GM12878 (cell line): Measurements from ENCODE around the gene MEGF11. TPM values are rescaled to one million over a fixed set of nuclear protein-coding genes. Genes with fewer than 3 reads are reported as not detected.

Source experiments
- ATAC-seq: fragments of 200-7000 bp; cut with Tn5 transposase; 3 replicates; pipeline ENCODE4 v1.9.1; 2020; ENCODE audit warnings: mild to moderate bottlenecking, moderate library complexity
- BruUV-seq: library from RNA; stranded (reverse); fragments of 400-500 nt; replicated peaks from 2 replicates; lab custom pipeline; 2021; lab: Mats Ljungman, UMichigan
- CTCF ChIA-PET: fragments of 300-600 bp; sonication (Branson Sonifier 250); formaldehyde crosslinking; extraction: SDS; loops from one replicate; lab custom pipeline; 2021; ENCODE audit warnings: inconsistent platforms; lab: Yijun Ruan, JAX
- POLR2A ChIA-PET: fragments of 350-600 bp; formaldehyde crosslinking; extraction: SDS; loops from one replicate; lab custom pipeline; 2021; ENCODE audit warnings: inconsistent platforms; lab: Charles Lee
- RAD21 ChIA-PET: fragments of 300-600 bp; sonication (Branson Sonifier 250); formaldehyde crosslinking; loops from one replicate; lab custom pipeline; 2023; ENCODE audit warnings: antibody characterized with exemption; ENCODE audit not compliant: unreplicated experiment; lab: Charles Lee
- SMC1A ChIA-PET: fragments of 300-600 bp; sonication (Branson Sonifier 250); formaldehyde crosslinking; loops from one replicate; lab custom pipeline; 2023; ENCODE audit not compliant: unreplicated experiment, uncharacterized antibody; lab: Charles Lee
- DNase-seq: peaks from one replicate; pipeline ENCODE4 v3.0.0-alpha.2; 2011; ENCODE audit warnings: low read depth, low spot score
- FAIRE-seq: peaks from 3 replicates; lab custom pipeline; 2011; peaks lifted over from hg19 to GRCh38; lab: Jason Lieb, UNC
- H2AFZ ChIP-seq: 2 replicates; pipeline ENCODE4 v1.6.0; 2011; ENCODE audit warnings: low read depth, low read length, control low read depth; ENCODE audit not compliant: control insufficient read depth
- H3K27ac ChIP-seq: 2 replicates; pipeline ENCODE4 v1.5.1; 2011; ENCODE audit warnings: control low read depth; ENCODE audit not compliant: control insufficient read depth, insufficient read depth
- H3K27me3 ChIP-seq, 2 experiments: replicated peaks in 1 of 2; 2 replicates each; pipeline versions ENCODE4 v1.6.0 to v1.6.1; 2011; ENCODE audit warnings: low read length in 1 of 2; ENCODE audit not compliant: control insufficient read depth in 2 of 2, insufficient read depth in 2 of 2
- H3K36me3 ChIP-seq, 2 experiments: 2 replicates each; pipeline ENCODE4 v1.5.1; 2011; ENCODE audit warnings: low read length in 1 of 2; ENCODE audit not compliant: control insufficient read depth in 2 of 2, insufficient read depth in 2 of 2
- H3K4me1 ChIP-seq: 2 replicates; pipeline ENCODE4 v1.6.1; 2011; ENCODE audit warnings: mild to moderate bottlenecking, low read length, moderate library complexity, mixed read lengths; ENCODE audit not compliant: control insufficient read depth, insufficient read depth
- H3K4me2 ChIP-seq: 2 replicates; pipeline ENCODE4 v1.6.0; 2011; ENCODE audit warnings: control low read depth; ENCODE audit not compliant: control insufficient read depth, insufficient read depth
- H3K4me3 ChIP-seq: fragments of 200-600 bp; sonication (generic); 2 replicates; pipeline ENCODE4 v1.5.1; 2016
- H3K79me2 ChIP-seq: 2 replicates; pipeline ENCODE4 v1.6.0; 2011; ENCODE audit warnings: low read length; ENCODE audit not compliant: control insufficient read depth, insufficient read depth
- H3K9ac ChIP-seq: 2 replicates; pipeline ENCODE4 v1.8.0; 2011; ENCODE audit warnings: low read length, control low read depth, mixed read lengths; ENCODE audit not compliant: control insufficient read depth, insufficient read depth
- H3K9me3 ChIP-seq: replicated peaks from 3 replicates; pipeline ENCODE4 v1.5.1; 2011; ENCODE audit warnings: mild to moderate bottlenecking, low read length; ENCODE audit not compliant: control insufficient read depth, insufficient read depth
- H4K20me1 ChIP-seq: 2 replicates; pipeline ENCODE4 v1.6.0; 2011; ENCODE audit not compliant: control insufficient read depth, insufficient read depth
- CEBPZ ChIP-seq: fragments of 150-350 bp; IDR thresholded peaks from 2 replicates; pipeline ENCODE4 v1.6.1; 2016; ENCODE audit warnings: low read depth, low read length
- CHD1 ChIP-seq: IDR thresholded peaks from 2 replicates; pipeline ENCODE4 v1.6.1; 2012; ENCODE audit warnings: low read depth, low read length, improper control_type of control experiment
- CREM ChIP-seq: IDR thresholded peaks from 2 replicates; pipeline ENCODE4 v1.6.1; 2014; ENCODE audit warnings: antibody characterized with exemption, low read depth
- GABPA ChIP-seq: IDR thresholded peaks from 2 replicates; pipeline ENCODE4 v1.6.1; 2014; ENCODE audit warnings: antibody characterized with exemption, low read depth, mild to moderate bottlenecking, inconsistent platforms
- HSF1 ChIP-seq: fragments of 150-350 bp; IDR thresholded peaks from 2 replicates; pipeline ENCODE4 v1.6.1; 2014; ENCODE audit warnings: mild to moderate bottlenecking, low read depth, low read length
- MEF2B ChIP-seq: fragments of 450-650 bp; IDR thresholded peaks from 2 replicates; pipeline ENCODE4 v1.6.1; 2018; ENCODE audit warnings: mild to moderate bottlenecking, moderate library complexity; ENCODE audit not compliant: partially characterized antibody, poor library complexity, severe bottlenecking
- MTA3 ChIP-seq: IDR thresholded peaks from 2 replicates; pipeline ENCODE4 v1.6.1; 2012; ENCODE audit warnings: low read length, inconsistent platforms, borderline replicate concordance
- NR2C2 ChIP-seq: IDR thresholded peaks from 2 replicates; pipeline ENCODE4 v1.6.1; 2011; ENCODE audit warnings: borderline replicate concordance, low read depth; ENCODE audit not compliant: control insufficient read depth, insufficient read length
- PML ChIP-seq: IDR thresholded peaks from 2 replicates; pipeline ENCODE4 v1.6.1; 2012; ENCODE audit warnings: low read length, inconsistent platforms
- POLR2A ChIP-seq: IDR thresholded peaks from 2 replicates; pipeline ENCODE4 v1.6.1; 2011; ENCODE audit warnings: low read depth, mild to moderate bottlenecking, low read length
- POLR2AphosphoS5 ChIP-seq: IDR thresholded peaks from 2 replicates; pipeline ENCODE4 v1.6.1; 2011; ENCODE audit warnings: mild to moderate bottlenecking, low read length, inconsistent platforms
- RAD51 ChIP-seq: fragments of 450-650 bp; IDR thresholded peaks from 2 replicates; pipeline ENCODE4 v1.6.1; 2016; ENCODE audit warnings: moderate library complexity, mild to moderate bottlenecking, inconsistent platforms
- RELB ChIP-seq: fragments of 450-650 bp; IDR thresholded peaks from 2 replicates; pipeline ENCODE4 v1.6.1; 2017; ENCODE audit warnings: low read depth, mild to moderate bottlenecking, moderate library complexity
- SREBF1 ChIP-seq: IDR thresholded peaks from 2 replicates; pipeline ENCODE4 v1.6.1; 2012; ENCODE audit warnings: mild to moderate bottlenecking, low read length
- ZNF217 ChIP-seq: fragments of 450-650 bp; IDR thresholded peaks from 2 replicates; pipeline ENCODE4 v1.6.1; 2017; ENCODE audit warnings: antibody characterized with exemption, mild to moderate bottlenecking
- ZNF274 ChIP-seq: IDR thresholded peaks from one replicate; pipeline ENCODE4 v1.8.0; 2011; ENCODE audit not compliant: insufficient read length, insufficient read depth
- ZZZ3 ChIP-seq: IDR thresholded peaks from 2 replicates; pipeline ENCODE4 v1.6.1; 2011; ENCODE audit warnings: low read depth; ENCODE audit not compliant: control insufficient read depth, insufficient read length
- WGBS: methylation state at CpG from one replicate; pipeline ENCODE4 v1.1.6; 2016; ENCODE audit warnings: low lambda C conversion rate; ENCODE audit not compliant: insufficient replicate concordance, insufficient coverage; ENCODE audit errors: missing lambda C conversion rate; 5-methylcytosine and 5-hydroxymethylcytosine counted together
- in situ Hi-C: fragments of 300-500 bp; cut with MboI; formaldehyde crosslinking; loops from 9 replicates; pipeline ENCODE4 v1.14.3; 2018; ENCODE audit warnings: mixed read lengths
- intact Hi-C: fragments of 100-400 bp; cut with micrococcal nuclease; formaldehyde crosslinking; loops from one replicate; pipeline ENCODE4 v1.14.2; 2022; ENCODE audit not compliant: unreplicated experiment
- polyA plus RNA-seq, 11 experiments: library from polyadenylated mRNA; depleted of rRNA in 4 of 11; unstranded in 6 of 11; stranded (reverse) in 5 of 11; fragments of >200 nt; fragmentation: Nextera tagmentation in 4 of 11; fragmentation: Illumina TruSeq in 1 of 11; extraction: Ambion mirVana in 4 of 11; extraction: Trizol in 1 of 11; gene quantifications; 1 replicate in 1 of 11; 2 replicates in 10 of 11; pipeline versions ENCODE4 v1.2.1 to v1.2.3, GENCODE V29; 2011 to 2016; ENCODE audit warnings: inconsistent platforms in 2 of 11, missing spikeins in 2 of 11, low read depth in 1 of 11
- total RNA-seq, 4 experiments: library from RNA; depleted of rRNA in 3 of 4; stranded (reverse); fragments of >200 nt in 3 of 4; fragmentation: Illumina TruSeq in 1 of 4; extraction: Trizol in 1 of 4; gene quantifications; 2 replicates each; pipeline versions ENCODE4 v1.2.1 to v1.2.3, GENCODE V29; 2013 to 2021

The MEGF11 gene
- total and polyA plus RNA-seq, 10 of the 15 experiments (the other 5 are each of a cell fraction or from before 2014, with no cell fraction given), result 0.03 to 1.7 (median 0.49) TPM

- H3K36me3 ChIP-seq, result peaks cover 1 to 31% of the 10 kb centered on the region in 2 experiments; a peak in 3 of 4 replicates
- peaks cover 5% of the 10 kb centered on the region for H3K79me2 ChIP-seq
- no peaks in the 10 kb centered on the region for H3K27me3 ChIP-seq
- ChIA-PET POLR2A (no interaction called here), RAD21 (no interaction called here), SMC1A (interaction anchor here (0.9 kb wide), 1 partner anchor 344 kb away, joined by 4 read pairs; no protein-coding TSS in a partner anchor), CTCF (no interaction called here)
- no peak overlapping the region for H3K9ac ChIP-seq
- FAIRE-seq (no peak), DNase-seq (no peak), ATAC-seq (no peak)
- BruUV-seq, result no TSS peak
- H3K4me2 ChIP-seq, result no peak overlapping the region
- no peak overlapping the region for H2AFZ ChIP-seq
- no peaks in the 10 kb centered on the region for H3K9me3 ChIP-seq
- H3K4me1 ChIP-seq, result peaks cover 22% of the 10 kb centered on the region
- no peak overlapping the region for H3K4me3 ChIP-seq
- intact Hi-C loops (no loop called here), in situ Hi-C loops (no loop called here)
- WGBS, result 88% methylated on average over 4 of the region's 4 CpGs
- H4K20me1 ChIP-seq, result no peaks in the 10 kb centered on the region
- H3K27ac ChIP-seq, result no peak overlapping the region
- TF ChIP-seq HSF1 (no peak), CEBPZ (no peak), POLR2A (no peak), ZNF274 (no peak), MEF2B (no peak), GABPA (no peak), SREBF1 (no peak), NR2C2 (no peak), ZNF217 (no peak), RAD51 (no peak), CHD1 (no peak), RELB (no peak), CREM (no peak), PML (no peak), POLR2AphosphoS5 (no peak), MTA3 (no peak), ZZZ3 (no peak)
These were observed 367.8 kb downstream of the MEGF11 start for GRCh38 chr15:65885668-65886218.
